NOMO-1 treated with DMSO at 0.1 percent for 48 hours (cell line): Measurements from ENCODE around the gene TCEA3.
A peak's percentile ranks its signal among the peaks of the same experiment; 100 is the strongest.
"Not testable (repeated sequence)": the region's sequence is repeated elsewhere in the genome, so short reads cannot be mapped to it uniquely, and the experiment has no call there.

Experiments used
- DNase-seq: peaks from one replicate; lab custom pipeline; 2025; ENCODE audit not compliant: unreplicated experiment; lab: John Stamatoyannopoulos, UW

TCEA3 gene

GRCh38 chr1:23394684-23395083 is 29.9 kb downstream of the TCEA3 start:
- no peak for DNase-seq

- no peak for DNase-seq
Observed at GRCh38 chr1:23394181-23394580, 30.4 kb downstream of the TCEA3 start.

DNA sequence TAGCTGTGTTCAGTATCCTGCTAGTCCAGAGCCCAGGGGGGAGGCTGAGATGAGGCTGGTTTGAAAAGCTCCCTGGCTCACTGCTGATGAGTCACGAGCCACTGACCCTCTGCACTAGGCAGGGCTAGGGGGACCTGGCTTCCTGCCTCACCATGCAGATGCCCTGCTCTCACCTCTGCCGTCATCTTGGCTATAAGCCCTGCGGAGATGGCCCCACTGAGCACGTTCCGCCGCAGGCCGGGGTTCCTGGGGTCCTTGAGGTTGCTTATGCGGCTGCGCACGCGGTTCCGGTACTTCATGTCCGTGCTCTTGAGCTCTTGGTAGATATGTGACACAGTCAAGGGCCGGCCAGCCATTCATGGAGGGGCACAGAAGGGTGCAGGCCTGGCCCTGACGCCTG is 30.8 kb downstream of the TCEA3 start:
- DNase-seq = no peak

DNA sequence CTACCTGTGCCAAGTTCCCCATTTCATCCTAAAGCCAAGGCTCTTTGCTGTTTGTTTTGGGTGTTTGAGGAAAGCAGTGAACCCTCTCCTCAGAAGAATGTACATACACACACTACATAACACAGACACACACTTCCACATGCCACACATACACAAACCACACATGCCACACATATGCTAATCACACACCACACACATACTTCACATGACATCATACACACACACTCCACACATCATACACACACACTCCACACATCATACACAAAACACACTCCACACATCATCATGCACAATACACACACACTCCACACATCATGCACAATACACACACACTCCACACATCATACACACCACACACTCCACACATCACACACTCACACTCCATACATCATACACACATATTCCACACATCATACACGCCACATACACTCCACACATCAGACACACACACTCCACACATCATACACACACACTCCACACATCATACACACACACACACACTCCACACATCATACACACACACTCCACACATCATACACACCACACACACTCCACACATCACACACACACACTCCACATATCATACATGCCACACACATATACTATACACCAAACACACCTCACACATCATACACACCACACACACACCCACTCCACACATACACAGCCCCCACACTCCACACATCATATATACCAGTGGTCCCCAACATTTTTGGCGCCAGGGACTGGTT is 32.3 kb downstream of the TCEA3 start:
- DNase-seq = no peak

DNA sequence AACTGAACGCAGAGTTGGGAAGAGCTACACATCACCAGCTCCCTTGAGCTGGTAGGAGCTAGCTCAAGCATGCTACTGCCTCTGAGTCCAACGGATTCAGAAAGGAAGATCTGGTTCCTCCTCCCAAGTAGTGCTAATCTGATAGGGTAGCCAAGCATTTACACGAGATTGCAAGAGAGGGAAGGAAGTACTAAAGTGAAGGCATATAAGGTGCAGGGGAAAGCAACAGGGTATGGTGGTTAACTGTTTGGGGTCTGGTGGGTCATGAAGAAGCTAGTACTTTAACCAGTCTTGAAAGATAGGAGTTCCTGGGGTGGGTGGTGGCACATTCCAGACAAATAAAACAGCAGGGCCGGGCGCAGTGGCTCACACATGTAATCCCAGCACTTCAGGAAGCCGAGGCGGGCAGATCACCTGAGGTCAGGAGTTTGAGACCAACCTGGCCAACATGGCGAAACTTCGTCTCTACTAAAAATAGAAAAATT is 34.7 kb downstream of the TCEA3 start:
- DNase-seq = peak; percentile 30

GRCh38 chr1:23387494-23387893 is 37.1 kb downstream of the TCEA3 start:
- DNase-seq = no peak

GRCh38 chr1:23385119-23385621 is 39.4 kb downstream of the TCEA3 start:
- DNase-seq = no peak

DNA sequence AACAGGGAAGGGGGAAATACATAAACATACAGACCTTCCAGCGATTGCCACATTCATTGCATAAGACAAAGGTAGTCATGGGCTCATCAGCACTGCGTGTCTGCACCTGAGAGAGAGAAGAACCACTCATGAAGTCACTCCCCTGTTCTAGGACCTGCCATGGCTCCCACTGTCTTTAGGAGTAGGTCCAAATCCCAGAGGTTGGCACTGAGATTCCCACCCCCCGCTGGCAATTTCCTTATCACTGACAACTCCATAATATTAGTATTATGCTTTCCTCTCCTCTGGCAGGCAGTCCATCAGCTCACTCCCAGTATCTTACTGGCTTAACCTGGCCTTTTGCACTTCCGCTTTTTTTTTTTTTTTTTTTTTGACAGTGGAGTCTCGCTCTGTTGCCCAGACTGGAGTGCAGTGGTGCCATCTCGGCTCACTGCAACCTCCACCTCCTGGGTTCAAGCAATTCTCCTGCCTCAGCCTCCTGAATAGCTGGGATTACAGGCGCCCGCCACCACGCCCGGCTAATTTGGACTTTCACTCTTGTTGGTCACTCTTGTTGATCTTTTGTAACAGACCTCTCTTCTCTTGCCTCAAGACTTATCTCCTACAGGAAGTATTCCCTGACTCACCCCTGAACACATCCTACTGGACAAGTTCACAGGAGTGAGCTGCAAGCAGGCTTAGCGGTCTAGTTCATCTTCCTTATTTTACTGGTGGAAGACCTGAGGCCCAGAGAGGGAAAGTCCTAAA is 40.1 kb downstream of the TCEA3 start:
- no peak for DNase-seq

DNA sequence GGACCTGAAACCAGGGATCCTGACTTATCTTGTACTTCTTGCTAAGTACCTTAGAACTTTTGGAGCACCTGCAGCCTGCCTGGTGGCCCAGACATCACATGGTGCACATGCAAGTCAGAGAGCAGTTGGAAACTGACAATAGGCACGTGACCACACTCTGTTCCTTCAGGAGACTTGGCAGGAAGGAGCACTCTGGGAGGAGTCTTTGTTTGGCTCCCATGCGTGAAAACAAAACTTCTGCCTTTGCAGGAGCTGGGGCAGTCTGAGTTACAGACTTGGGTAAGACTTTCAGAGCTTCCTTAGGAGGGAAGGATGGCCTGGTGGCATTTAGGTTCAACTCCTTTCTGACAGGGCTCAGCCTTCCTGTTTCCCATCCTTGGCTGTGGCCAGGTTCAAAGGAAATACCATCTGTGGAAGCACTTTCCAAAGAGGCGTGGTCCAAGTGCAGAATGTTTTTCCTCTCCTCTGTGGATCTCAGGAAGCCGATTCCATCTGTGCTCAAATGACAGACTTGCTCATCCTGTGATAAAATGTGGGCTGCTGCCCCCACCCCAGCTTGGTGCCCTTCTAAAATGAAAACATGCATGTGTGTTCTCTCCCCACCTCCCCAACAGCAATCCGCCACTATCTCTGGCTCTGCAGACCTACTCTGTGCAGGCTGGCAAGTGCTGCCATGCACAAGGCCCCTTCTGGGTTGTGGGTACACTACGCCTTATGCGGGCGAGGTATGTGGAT is 40.8 kb downstream of the TCEA3 start:
- no peak for DNase-seq

GRCh38 chr1:23381233-23381885 is 43.2 kb downstream of the TCEA3 start:
- DNase-seq = peak; percentile 70

- no peak for DNase-seq
Observed at GRCh38 chr1:23380719-23381118, 43.8 kb downstream of the TCEA3 start.

DNA sequence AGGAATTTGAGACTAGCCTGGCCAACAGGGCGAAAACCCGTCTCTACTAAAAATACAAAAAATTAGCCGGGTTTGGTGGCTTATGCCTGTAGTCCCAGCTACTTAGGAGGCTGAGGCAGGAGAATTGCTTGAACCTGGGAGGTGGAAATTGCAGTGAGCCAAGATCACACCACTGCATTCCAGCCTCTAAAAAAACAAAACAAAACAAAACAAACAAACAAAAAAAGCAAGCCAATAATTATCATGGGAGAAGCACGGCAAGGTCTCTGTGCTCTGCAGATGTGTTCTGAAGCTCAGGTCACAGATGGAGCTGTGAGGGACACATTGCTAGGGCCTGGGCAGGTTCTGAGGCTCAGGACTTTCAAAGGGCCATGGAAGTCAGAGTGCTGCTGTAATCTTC is 44.3 kb downstream of the TCEA3 start:
- DNase-seq = not testable (repeated sequence)

DNA sequence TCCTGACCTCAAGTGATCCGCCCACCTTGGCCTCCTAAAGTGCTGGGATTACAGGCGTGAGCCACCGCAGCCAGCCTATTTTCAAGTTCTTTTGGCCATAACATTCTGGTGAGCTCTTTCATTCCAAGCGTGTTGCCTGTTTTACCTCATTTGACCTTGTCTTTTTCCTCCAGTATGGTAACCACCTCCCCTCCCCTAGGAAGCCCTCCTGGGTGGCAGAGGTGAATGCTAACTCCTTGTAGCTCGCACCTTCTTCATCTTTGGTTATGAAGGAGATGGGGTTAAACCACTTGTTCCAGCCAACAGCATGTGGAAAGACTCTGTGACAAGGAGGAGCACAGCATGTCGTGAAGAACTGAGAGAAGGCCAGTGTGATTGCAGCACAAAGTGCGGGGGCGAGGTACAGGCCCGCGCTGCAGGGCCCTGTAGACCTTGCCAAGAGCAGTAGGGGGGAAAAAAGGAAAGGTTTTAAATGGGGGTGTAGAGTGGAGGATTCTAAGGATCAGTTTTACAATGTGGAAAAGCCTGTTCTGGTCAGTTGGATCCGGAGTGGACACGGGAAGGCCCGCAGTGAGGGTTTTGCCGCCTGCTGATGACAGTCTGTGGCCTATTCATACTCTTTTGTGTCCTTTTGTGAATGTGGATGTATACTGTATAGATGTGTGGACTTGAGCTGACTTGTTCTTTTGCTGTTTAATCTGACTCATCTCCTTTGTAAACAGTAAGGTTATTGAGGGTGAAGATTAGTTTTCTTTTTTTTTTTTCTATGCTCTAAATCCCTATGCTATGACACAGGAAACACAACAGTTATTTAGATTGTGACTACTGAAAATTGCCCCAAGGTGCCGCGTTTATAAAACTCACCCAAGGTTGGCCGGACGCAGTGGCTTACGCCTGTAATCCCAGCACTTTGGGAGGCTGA is 47.4 kb downstream of the TCEA3 start:
- no peak for DNase-seq

DNA sequence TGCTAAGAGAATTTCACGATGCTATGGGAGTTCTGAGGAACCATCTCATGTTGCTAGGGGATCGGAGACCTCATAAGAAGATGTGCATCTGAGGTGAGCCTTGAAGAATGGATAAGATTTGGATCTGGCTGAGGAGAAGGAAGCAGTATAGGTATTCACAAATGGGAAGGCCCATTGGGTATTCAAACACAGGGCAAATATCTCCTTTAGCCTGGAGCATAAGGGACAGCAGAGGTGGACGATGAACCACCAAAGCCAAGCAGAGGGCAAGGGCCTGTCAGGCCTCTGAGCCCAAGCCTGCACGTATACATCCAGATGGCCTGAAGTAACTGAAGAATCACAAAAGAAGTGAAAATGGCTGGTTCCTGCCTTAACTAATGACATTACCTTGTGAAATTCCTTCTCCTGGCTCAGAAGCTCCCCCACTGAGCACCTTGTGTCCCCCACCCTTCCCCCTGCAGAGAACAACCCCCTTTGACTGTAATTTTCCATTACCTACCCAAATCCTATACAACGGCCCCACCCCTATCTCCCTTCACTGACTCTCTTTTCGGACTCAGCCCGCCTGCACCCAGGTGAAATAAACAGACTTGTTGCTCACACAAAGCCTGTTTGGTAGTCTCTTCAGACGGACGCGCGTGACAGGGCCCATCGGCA is 50.3 kb downstream of the TCEA3 start:
- DNase-seq = not testable (repeated sequence)

- DNase-seq = no peak
Observed at GRCh38 chr1:23371987-23372880, 52.3 kb downstream of the TCEA3 start.

- DNase-seq = no peak
Observed at GRCh38 chr1:23370709-23371584, 53.6 kb downstream of the TCEA3 start.

GRCh38 chr1:23370330-23370708 is 54.2 kb downstream of the TCEA3 start:
- no peak for DNase-seq
